ENCODE measurements around the gene SLC16A11. TPM values are rescaled to one million over a fixed set of nuclear protein-coding genes. Genes with fewer than 3 reads are reported as not detected.
A peak's percentile ranks its signal among the peaks of the same experiment; 100 is the strongest.

SLC16A11 gene
- total and polyA plus RNA-seq, 9 of the 15 experiments (the other 6 are each of a cell fraction or from before 2014, with no cell fraction given) = not detected

DNA sequence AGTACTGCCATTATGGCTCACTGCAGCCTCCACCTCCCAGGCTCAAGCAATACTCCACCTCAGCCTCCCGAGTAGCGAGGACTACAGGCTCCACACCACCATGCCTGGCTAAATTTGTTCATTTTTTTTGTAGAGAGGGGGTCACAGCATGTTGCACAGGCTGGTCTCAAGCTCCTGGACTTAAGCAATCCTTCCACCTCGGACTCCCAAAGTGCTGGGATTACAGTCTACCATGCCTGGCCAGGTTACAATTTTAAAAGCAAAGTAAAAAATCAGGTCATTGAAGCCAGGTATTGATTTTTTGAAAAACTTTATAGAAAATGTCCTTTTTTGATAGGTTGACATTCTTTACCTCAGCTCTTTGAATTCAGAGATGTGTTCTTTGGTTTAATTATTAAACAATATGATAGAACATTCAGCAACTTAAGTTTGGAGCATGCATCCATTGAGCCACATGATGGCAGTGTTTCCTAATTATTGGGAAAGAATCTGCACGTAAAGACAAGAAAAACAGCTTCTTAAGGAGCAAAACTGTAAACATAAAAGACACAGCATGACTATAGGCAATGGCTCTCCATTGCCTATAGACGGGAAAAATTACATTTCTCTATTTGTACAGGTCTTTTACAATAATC lies 1.7 kb upstream of the SLC16A11 start (continued):
- no peak for TF ChIP-seq CHD7 (IDR thresholded peaks at IDR 0.05; ENCODE audit: low read depth, low read length)
- TF ChIP-seq, protein P1, sequence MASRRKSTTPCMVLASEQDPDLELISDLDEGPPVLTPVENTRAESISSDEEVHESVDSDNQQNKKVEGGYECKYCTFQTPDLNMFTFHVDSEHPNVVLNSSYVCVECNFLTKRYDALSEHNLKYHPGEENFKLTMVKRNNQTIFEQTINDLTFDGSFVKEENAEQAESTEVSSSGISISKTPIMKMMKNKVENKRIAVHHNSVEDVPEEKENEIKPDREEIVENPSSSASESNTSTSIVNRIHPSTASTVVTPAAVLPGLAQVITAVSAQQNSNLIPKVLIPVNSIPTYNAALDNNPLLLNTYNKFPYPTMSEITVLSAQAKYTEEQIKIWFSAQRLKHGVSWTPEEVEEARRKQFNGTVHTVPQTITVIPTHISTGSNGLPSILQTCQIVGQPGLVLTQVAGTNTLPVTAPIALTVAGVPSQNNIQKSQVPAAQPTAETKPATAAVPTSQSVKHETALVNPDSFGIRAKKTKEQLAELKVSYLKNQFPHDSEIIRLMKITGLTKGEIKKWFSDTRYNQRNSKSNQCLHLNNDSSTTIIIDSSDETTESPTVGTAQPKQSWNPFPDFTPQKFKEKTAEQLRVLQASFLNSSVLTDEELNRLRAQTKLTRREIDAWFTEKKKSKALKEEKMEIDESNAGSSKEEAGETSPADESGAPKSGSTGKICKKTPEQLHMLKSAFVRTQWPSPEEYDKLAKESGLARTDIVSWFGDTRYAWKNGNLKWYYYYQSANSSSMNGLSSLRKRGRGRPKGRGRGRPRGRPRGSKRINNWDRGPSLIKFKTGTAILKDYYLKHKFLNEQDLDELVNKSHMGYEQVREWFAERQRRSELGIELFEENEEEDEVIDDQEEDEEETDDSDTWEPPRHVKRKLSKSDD (conservative IDR thresholded peaks at IDR 0.05; ENCODE audit: low read length) = no peak
- TF ChIP-seq SPI1 (IDR thresholded peaks at IDR 0.05; ENCODE audit: borderline replicate concordance, low read depth, low read length) = no peak
- no peak for TF ChIP-seq TCF3 (CRISPR knock-in tag; IDR thresholded peaks at IDR 0.05)
- TF ChIP-seq MEIS2 (IDR thresholded peaks at IDR 0.05; ENCODE audit: partially characterized antibody) = no peak
- TF ChIP-seq RAD21 (CRISPR knock-in tag; conservative IDR thresholded peaks at IDR 0.05 in 1 of 2, IDR thresholded peaks at IDR 0.05 in 1 of 2) = peak; percentile 83 to 91
- no peak for TF ChIP-seq MAFF (IDR thresholded peaks at IDR 0.05; ENCODE audit: low read length)
- no peak for TF ChIP-seq COPS2 (conservative IDR thresholded peaks at IDR 0.05)
- TF ChIP-seq ZNF175 (CRISPR knock-in tag; IDR thresholded peaks at IDR 0.05; ENCODE audit: low read depth) = no peak
- no peak for TF ChIP-seq EGR1 (conservative IDR thresholded peaks at IDR 0.05)
- TF ChIP-seq FOXA3 (CRISPR knock-in tag; conservative IDR thresholded peaks at IDR 0.05 in 1 of 2, IDR thresholded peaks at IDR 0.05 in 1 of 2) = no peak
- no peak for TF ChIP-seq SMARCB1 (IDR thresholded peaks at IDR 0.05; ENCODE audit: insufficient read length, low read depth)
- TF ChIP-seq C11orf30 (IDR thresholded peaks at IDR 0.05; ENCODE audit: low read depth) = no peak
